ENCODE results near the gene CCDC51.
"Not testable (repeated sequence)": the region's sequence is repeated elsewhere in the genome, so short reads cannot be mapped to it uniquely, and the experiment has no call there.

CCDC51 gene

GRCh38 chr3:48465531-48466378 is 25.8 kb upstream of the CCDC51 start:
- 58 to 61% methylated on average over 13 to 20 of the region's 21 CpGs for WGBS, 2 experiments (ENCODE audit: insufficient coverage in 2 of 2)
- H3K4me1 ChIP-seq (ENCODE audit: control insufficient read depth, insufficient read depth, low read length, poor library complexity, severe bottlenecking), result peaks cover 23% of the 10 kb centered on the region
- peak overlapping the region; percentile 1 for H3K4me3 ChIP-seq (ENCODE audit: extremely low read depth, insufficient read depth, low read length, poor library complexity, severe bottlenecking)
- H3K36me3 ChIP-seq (ENCODE audit: control insufficient read depth, insufficient read depth, low read length), result peaks cover 71% of the 10 kb centered on the region
- H3K9me3 ChIP-seq (ENCODE audit: control insufficient read depth, low read length), result no peaks in the 10 kb centered on the region
- peak overlapping the region; percentile 100 for H3K27ac ChIP-seq (ENCODE audit: low read depth, low read length, severe bottlenecking)

GRCh38 chr3:48465237-48465530 is 25.3 kb upstream of the CCDC51 start:
- peaks cover 73% of the 10 kb centered on the region for H3K36me3 ChIP-seq (ENCODE audit: control insufficient read depth, insufficient read depth, low read length)
- 28 to 62% methylated on average over 4 to 7 of the region's 7 CpGs for WGBS, 2 experiments (ENCODE audit: insufficient coverage in 2 of 2)

GRCh38 chr3:48464713-48465221 is 24.8 kb upstream of the CCDC51 start:
- Histone ChIP-seq H3K27ac (ENCODE audit: low read depth, low read length, severe bottlenecking) (peak overlapping the region; percentile 100), H3K9me3 (ENCODE audit: control insufficient read depth, low read length) (no peaks in the 10 kb centered on the region), H3K4me3 (ENCODE audit: extremely low read depth, insufficient read depth, low read length, poor library complexity, severe bottlenecking) (no peak overlapping the region), H3K36me3 (ENCODE audit: control insufficient read depth, insufficient read depth, low read length) (peaks cover 73% of the 10 kb centered on the region), H3K4me1 (ENCODE audit: control insufficient read depth, insufficient read depth, low read length, poor library complexity, severe bottlenecking) (peaks cover 20% of the 10 kb centered on the region)
- 96% methylated on average over 17 of the region's 17 CpGs for WGBS, 2 experiments (ENCODE audit: insufficient coverage in 2 of 2)

More at GRCh38 chr3:48465237-48465530, 25.3 kb upstream of the CCDC51 start:
- Histone ChIP-seq H3K4me3 (ENCODE audit: extremely low read depth, insufficient read depth, low read length, poor library complexity, severe bottlenecking) (no peak overlapping the region), H3K27ac (ENCODE audit: low read depth, low read length, severe bottlenecking) (peak overlapping the region; percentile 100), H3K9me3 (ENCODE audit: control insufficient read depth, low read length) (no peaks in the 10 kb centered on the region), H3K4me1 (ENCODE audit: control insufficient read depth, insufficient read depth, low read length, poor library complexity, severe bottlenecking) (peaks cover 20% of the 10 kb centered on the region)

- Histone ChIP-seq H3K4me1 (ENCODE audit: control insufficient read depth, insufficient read depth, low read length, poor library complexity, severe bottlenecking) (peaks cover 20% of the 10 kb centered on the region), H3K4me3 (ENCODE audit: extremely low read depth, insufficient read depth, low read length, poor library complexity, severe bottlenecking) (no peak overlapping the region), H3K27ac (ENCODE audit: low read depth, low read length, severe bottlenecking) (no peak overlapping the region), H3K36me3 (ENCODE audit: control insufficient read depth, insufficient read depth, low read length) (peaks cover 74% of the 10 kb centered on the region), H3K9me3 (ENCODE audit: control insufficient read depth, low read length) (no peaks in the 10 kb centered on the region)
- WGBS, 2 experiments (ENCODE audit: insufficient coverage in 2 of 2), result 91 to 93% methylated on average over 8 to 9 of the region's 9 CpGs
Measured at GRCh38 chr3:48463703-48464102, 23.8 kb upstream of the CCDC51 start.

GRCh38 chr3:48461767-48462166 is 21.8 kb upstream of the CCDC51 start:
- H3K4me3 ChIP-seq (ENCODE audit: extremely low read depth, insufficient read depth, low read length, poor library complexity, severe bottlenecking); H3K9me3 ChIP-seq (ENCODE audit: control insufficient read depth, low read length); H3K27ac ChIP-seq (ENCODE audit: low read depth, low read length, severe bottlenecking): not testable (repeated sequence)
- 91 to 97% methylated on average over 4 to 6 of the region's 7 CpGs for WGBS, 2 experiments (ENCODE audit: insufficient coverage in 2 of 2)
- Histone ChIP-seq H3K36me3 (ENCODE audit: control insufficient read depth, insufficient read depth, low read length) (peaks cover 70% of the 10 kb centered on the region), H3K4me1 (ENCODE audit: control insufficient read depth, insufficient read depth, low read length, poor library complexity, severe bottlenecking) (peaks cover 16% of the 10 kb centered on the region)

GRCh38 chr3:48460517-48460902 is 20.6 kb upstream of the CCDC51 start:
- no peaks in the 10 kb centered on the region for H3K9me3 ChIP-seq (ENCODE audit: control insufficient read depth, low read length)
- no peak overlapping the region for H3K4me3 ChIP-seq (ENCODE audit: extremely low read depth, insufficient read depth, low read length, poor library complexity, severe bottlenecking)
- no peak overlapping the region for H3K27ac ChIP-seq (ENCODE audit: low read depth, low read length, severe bottlenecking)
- 100% methylated on average over 2 to 3 of the region's 3 CpGs for WGBS, 2 experiments (ENCODE audit: insufficient coverage in 2 of 2)
- H3K36me3 ChIP-seq (ENCODE audit: control insufficient read depth, insufficient read depth, low read length), result peaks cover 75% of the 10 kb centered on the region
- H3K4me1 ChIP-seq (ENCODE audit: control insufficient read depth, insufficient read depth, low read length, poor library complexity, severe bottlenecking), result peaks cover 5% of the 10 kb centered on the region

GRCh38 chr3:48459773-48460516 is 20.0 kb upstream of the CCDC51 start:
- no peaks in the 10 kb centered on the region for H3K9me3 ChIP-seq (ENCODE audit: control insufficient read depth, low read length)
- H3K4me1 ChIP-seq (ENCODE audit: control insufficient read depth, insufficient read depth, low read length, poor library complexity, severe bottlenecking), result no peaks in the 10 kb centered on the region
- H3K36me3 ChIP-seq (ENCODE audit: control insufficient read depth, insufficient read depth, low read length), result peaks cover 80% of the 10 kb centered on the region
- H3K27ac ChIP-seq (ENCODE audit: low read depth, low read length, severe bottlenecking), result no peak overlapping the region
- WGBS, 2 experiments (ENCODE audit: insufficient coverage in 2 of 2), result 91 to 93% methylated on average over 4 to 5 of the region's 7 CpGs
- H3K4me3 ChIP-seq (ENCODE audit: extremely low read depth, insufficient read depth, low read length, poor library complexity, severe bottlenecking), result no peak overlapping the region

GRCh38 chr3:48459331-48459730 is 19.4 kb upstream of the CCDC51 start:
- 93 to 100% methylated on average over 1 to 3 of the region's 3 CpGs for WGBS, 2 experiments (ENCODE audit: insufficient coverage in 2 of 2)

GRCh38 chr3:48456456-48456855 is 16.5 kb upstream of the CCDC51 start:
- WGBS, 2 experiments (ENCODE audit: insufficient coverage in 2 of 2), result 100% methylated on average over 1 of the region's 1 CpG; no CpG with 5 or more reads in 1 of the 2 experiments
- Histone ChIP-seq H3K9me3 (ENCODE audit: control insufficient read depth, low read length) (no peaks in the 10 kb centered on the region), H3K27ac (ENCODE audit: low read depth, low read length, severe bottlenecking) (no peak overlapping the region), H3K36me3 (ENCODE audit: control insufficient read depth, insufficient read depth, low read length) (peaks cover 93% of the 10 kb centered on the region), H3K4me1 (ENCODE audit: control insufficient read depth, insufficient read depth, low read length, poor library complexity, severe bottlenecking) (no peaks in the 10 kb centered on the region), H3K4me3 (ENCODE audit: extremely low read depth, insufficient read depth, low read length, poor library complexity, severe bottlenecking) (no peak overlapping the region)

More at GRCh38 chr3:48459331-48459730, 19.4 kb upstream of the CCDC51 start:
- Histone ChIP-seq H3K9me3 (ENCODE audit: control insufficient read depth, low read length) (no peaks in the 10 kb centered on the region), H3K36me3 (ENCODE audit: control insufficient read depth, insufficient read depth, low read length) (peaks cover 79% of the 10 kb centered on the region), H3K27ac (ENCODE audit: low read depth, low read length, severe bottlenecking) (no peak overlapping the region), H3K4me3 (ENCODE audit: extremely low read depth, insufficient read depth, low read length, poor library complexity, severe bottlenecking) (no peak overlapping the region), H3K4me1 (ENCODE audit: control insufficient read depth, insufficient read depth, low read length, poor library complexity, severe bottlenecking) (no peaks in the 10 kb centered on the region)

GRCh38 chr3:48451270-48451669 is 11.4 kb upstream of the CCDC51 start:
- Histone ChIP-seq H3K36me3 (ENCODE audit: control insufficient read depth, insufficient read depth, low read length) (peaks cover 63% of the 10 kb centered on the region), H3K4me3 (ENCODE audit: extremely low read depth, insufficient read depth, low read length, poor library complexity, severe bottlenecking) (no peak overlapping the region), H3K4me1 (ENCODE audit: control insufficient read depth, insufficient read depth, low read length, poor library complexity, severe bottlenecking) (peaks cover 6% of the 10 kb centered on the region), H3K27ac (ENCODE audit: low read depth, low read length, severe bottlenecking) (no peak overlapping the region), H3K9me3 (ENCODE audit: control insufficient read depth, low read length) (no peaks in the 10 kb centered on the region)
- 92% methylated on average over 1 of the region's 1 CpG; no CpG with 5 or more reads in 1 of the 2 experiments for WGBS, 2 experiments (ENCODE audit: insufficient coverage in 2 of 2)
